GM12878 (cell line): ENCODE measurements around the gene KLHL10. TPM values are rescaled to one million over a fixed set of nuclear protein-coding genes. Genes with fewer than 3 reads are reported as not detected.
A peak's percentile ranks its signal among the peaks of the same experiment; 100 is the strongest.
"Not testable (repeated sequence)": the region's sequence is repeated elsewhere in the genome, so short reads cannot be mapped to it uniquely, and the experiment has no call there.

Source experiments
- ATAC-seq: fragments of 200-7000 bp; cut with Tn5 transposase; 3 replicates; pipeline ENCODE4 v1.9.1; 2020; ENCODE audit warnings: mild to moderate bottlenecking, moderate library complexity
- BruUV-seq: library from RNA; stranded (reverse); fragments of 400-500 nt; replicated peaks from 2 replicates; lab custom pipeline; 2021; lab: Mats Ljungman, UMichigan
- CTCF ChIA-PET: fragments of 300-600 bp; sonication (Branson Sonifier 250); formaldehyde crosslinking; extraction: SDS; loops from one replicate; lab custom pipeline; 2021; ENCODE audit warnings: inconsistent platforms; lab: Yijun Ruan, JAX
- POLR2A ChIA-PET: fragments of 350-600 bp; formaldehyde crosslinking; extraction: SDS; loops from one replicate; lab custom pipeline; 2021; ENCODE audit warnings: inconsistent platforms; lab: Charles Lee
- RAD21 ChIA-PET: fragments of 300-600 bp; sonication (Branson Sonifier 250); formaldehyde crosslinking; loops from one replicate; lab custom pipeline; 2023; ENCODE audit warnings: antibody characterized with exemption; ENCODE audit not compliant: unreplicated experiment; lab: Charles Lee
- SMC1A ChIA-PET: fragments of 300-600 bp; sonication (Branson Sonifier 250); formaldehyde crosslinking; loops from one replicate; lab custom pipeline; 2023; ENCODE audit not compliant: unreplicated experiment, uncharacterized antibody; lab: Charles Lee
- DNase-seq: peaks from one replicate; pipeline ENCODE4 v3.0.0-alpha.2; 2011; ENCODE audit warnings: low read depth, low spot score
- FAIRE-seq: peaks from 3 replicates; lab custom pipeline; 2011; peaks lifted over from hg19 to GRCh38; lab: Jason Lieb, UNC
- H2AFZ ChIP-seq: 2 replicates; pipeline ENCODE4 v1.6.0; 2011; ENCODE audit warnings: low read depth, low read length, control low read depth; ENCODE audit not compliant: control insufficient read depth
- H3K27ac ChIP-seq: 2 replicates; pipeline ENCODE4 v1.5.1; 2011; ENCODE audit warnings: control low read depth; ENCODE audit not compliant: control insufficient read depth, insufficient read depth
- H3K27me3 ChIP-seq, 2 experiments: replicated peaks in 1 of 2; 2 replicates each; pipeline versions ENCODE4 v1.6.0 to v1.6.1; 2011; ENCODE audit warnings: low read length in 1 of 2; ENCODE audit not compliant: control insufficient read depth in 2 of 2, insufficient read depth in 2 of 2
- H3K36me3 ChIP-seq, 2 experiments: 2 replicates each; pipeline ENCODE4 v1.5.1; 2011; ENCODE audit warnings: low read length in 1 of 2; ENCODE audit not compliant: control insufficient read depth in 2 of 2, insufficient read depth in 2 of 2
- H3K4me1 ChIP-seq: 2 replicates; pipeline ENCODE4 v1.6.1; 2011; ENCODE audit warnings: mild to moderate bottlenecking, low read length, moderate library complexity, mixed read lengths; ENCODE audit not compliant: control insufficient read depth, insufficient read depth
- H3K4me2 ChIP-seq: 2 replicates; pipeline ENCODE4 v1.6.0; 2011; ENCODE audit warnings: control low read depth; ENCODE audit not compliant: control insufficient read depth, insufficient read depth
- H3K4me3 ChIP-seq: fragments of 200-600 bp; sonication (generic); 2 replicates; pipeline ENCODE4 v1.5.1; 2016
- H3K79me2 ChIP-seq: 2 replicates; pipeline ENCODE4 v1.6.0; 2011; ENCODE audit warnings: low read length; ENCODE audit not compliant: control insufficient read depth, insufficient read depth
- H3K9ac ChIP-seq: 2 replicates; pipeline ENCODE4 v1.8.0; 2011; ENCODE audit warnings: low read length, control low read depth, mixed read lengths; ENCODE audit not compliant: control insufficient read depth, insufficient read depth
- H3K9me3 ChIP-seq: replicated peaks from 3 replicates; pipeline ENCODE4 v1.5.1; 2011; ENCODE audit warnings: mild to moderate bottlenecking, low read length; ENCODE audit not compliant: control insufficient read depth, insufficient read depth
- H4K20me1 ChIP-seq: 2 replicates; pipeline ENCODE4 v1.6.0; 2011; ENCODE audit not compliant: control insufficient read depth, insufficient read depth
- BCLAF1 ChIP-seq: fragments of 450-650 bp; IDR thresholded peaks from 2 replicates; pipeline ENCODE4 v1.6.1; 2017; ENCODE audit warnings: antibody characterized with exemption, mild to moderate bottlenecking, moderate library complexity
- CBX5 ChIP-seq: sonication (generic); IDR thresholded peaks from 2 replicates; pipeline ENCODE4 v1.6.1; 2016; ENCODE audit warnings: low read depth, moderate library complexity, mild to moderate bottlenecking, inconsistent platforms
- CREB1 ChIP-seq: IDR thresholded peaks from 2 replicates; pipeline ENCODE4 v1.6.1; 2012; ENCODE audit warnings: low read depth, mild to moderate bottlenecking, inconsistent platforms
- ESRRA ChIP-seq: IDR thresholded peaks from 2 replicates; pipeline ENCODE4 v1.6.1; 2012; ENCODE audit warnings: mild to moderate bottlenecking, low read length, improper control_type of control experiment
- IRF4 ChIP-seq: IDR thresholded peaks from 2 replicates; pipeline ENCODE4 v1.6.1; 2011; ENCODE audit warnings: low read depth, low read length
- KLF5 ChIP-seq: fragments of 450-650 bp; IDR thresholded peaks from 2 replicates; pipeline ENCODE4 v1.6.1; 2014; ENCODE audit warnings: mild to moderate bottlenecking; ENCODE audit not compliant: partially characterized antibody
- NBN ChIP-seq: fragments of 450-650 bp; IDR thresholded peaks from 2 replicates; pipeline ENCODE4 v1.6.1; 2016
- TCF12 ChIP-seq: IDR thresholded peaks from 2 replicates; pipeline ENCODE4 v1.6.1; 2011; ENCODE audit warnings: low read depth, mild to moderate bottlenecking, low read length
- ZNF274 ChIP-seq: IDR thresholded peaks from one replicate; pipeline ENCODE4 v1.8.0; 2011; ENCODE audit not compliant: insufficient read length, insufficient read depth
- WGBS: methylation state at CpG from one replicate; pipeline ENCODE4 v1.1.6; 2016; ENCODE audit warnings: low lambda C conversion rate; ENCODE audit not compliant: insufficient replicate concordance, insufficient coverage; ENCODE audit errors: missing lambda C conversion rate; 5-methylcytosine and 5-hydroxymethylcytosine counted together
- in situ Hi-C: fragments of 300-500 bp; cut with MboI; formaldehyde crosslinking; loops from 9 replicates; pipeline ENCODE4 v1.14.3; 2018; ENCODE audit warnings: mixed read lengths
- intact Hi-C: fragments of 100-400 bp; cut with micrococcal nuclease; formaldehyde crosslinking; loops from one replicate; pipeline ENCODE4 v1.14.2; 2022; ENCODE audit not compliant: unreplicated experiment
- polyA plus RNA-seq, 11 experiments: library from polyadenylated mRNA; depleted of rRNA in 4 of 11; unstranded in 6 of 11; stranded (reverse) in 5 of 11; fragments of >200 nt; fragmentation: Nextera tagmentation in 4 of 11; fragmentation: Illumina TruSeq in 1 of 11; extraction: Ambion mirVana in 4 of 11; extraction: Trizol in 1 of 11; gene quantifications; 1 replicate in 1 of 11; 2 replicates in 10 of 11; pipeline versions ENCODE4 v1.2.1 to v1.2.3, GENCODE V29; 2011 to 2016; ENCODE audit warnings: inconsistent platforms in 2 of 11, missing spikeins in 2 of 11, low read depth in 1 of 11
- total RNA-seq, 4 experiments: library from RNA; depleted of rRNA in 3 of 4; stranded (reverse); fragments of >200 nt in 3 of 4; fragmentation: Illumina TruSeq in 1 of 4; extraction: Trizol in 1 of 4; gene quantifications; 2 replicates each; pipeline versions ENCODE4 v1.2.1 to v1.2.3, GENCODE V29; 2013 to 2021

Gene KLHL10
- total and polyA plus RNA-seq, 10 of the 15 experiments (the other 5 are each of a cell fraction or from before 2014, with no cell fraction given) = 0.13 to 0.62 (median 0.20) TPM; not detected in 4

GRCh38 chr17:41836550-41837196 lies 952 bp upstream of the KLHL10 start:
- FAIRE-seq (no peak), DNase-seq (no peak), ATAC-seq (no peak)
- ChIA-PET POLR2A (interaction anchor here (0.7 to 1.9 kb wide), 2 partner anchors 13 to 15 kb away, joined by 4 to 5 read pairs; no protein-coding TSS in a partner anchor), SMC1A (interaction anchor here (1.4 to 2.0 kb wide), 4 partner anchors 12 to 26 kb away, joined by 3 to 9 read pairs (median 4); no protein-coding TSS in a partner anchor), CTCF (no interaction called here), RAD21 (no interaction called here)
- in situ Hi-C loops = no loop called here
- Histone ChIP-seq H3K9me3 (no peaks in the 10 kb centered on the region), H3K4me1 (peaks cover 9% of the 10 kb centered on the region; the same call in 1 of the 2 replicates), H3K9ac (0 out of 2 replicates have a peak overlapping the region, but pooled peaks have one; percentile 3), H3K36me3 (no peaks in the 10 kb centered on the region), H3K4me3 (peak overlapping the region; percentile 92; the same call in 1 of the 2 replicates), H4K20me1 (no peaks in the 10 kb centered on the region), H3K4me2 (peak overlapping the region; percentile 78), H3K27me3 (no peaks in the 10 kb centered on the region), H3K27ac (no peak overlapping the region), H3K79me2 (peaks cover 2% of the 10 kb centered on the region), H2AFZ (peak overlapping the region; percentile 73)
- WGBS = 39% methylated on average over 21 of the region's 21 CpGs
- intact Hi-C loops = no loop called here
- no peak for TF ChIP-seq CREB1
- no peak for TF ChIP-seq TCF12
- TF ChIP-seq ESRRA = no peak
- no peak for TF ChIP-seq IRF4
- no peak for TF ChIP-seq KLF5
- TF ChIP-seq ZNF274 = no peak
- TF ChIP-seq NBN = peak; percentile 26; the same call in 1 of the 2 replicates
- TF ChIP-seq BCLAF1 = no peak
- no peak for TF ChIP-seq CBX5
- no TSS peak for BruUV-seq

GRCh38 chr17:41839448-41839847 lies 1.8 kb downstream of the KLHL10 start:
- RAD21 ChIA-PET, intact Hi-C loops, POLR2A ChIA-PET, H3K4me1 ChIP-seq, BruUV-seq, H2AFZ ChIP-seq, H4K20me1 ChIP-seq, FAIRE-seq, H3K9ac ChIP-seq, H3K36me3 ChIP-seq, ATAC-seq, H3K9me3 ChIP-seq, H3K4me2 ChIP-seq, SMC1A ChIA-PET, in situ Hi-C loops, H3K79me2 ChIP-seq, H3K4me3 ChIP-seq, H3K27me3 ChIP-seq, H3K27ac ChIP-seq, DNase-seq: not testable (repeated sequence)
- 74% methylated on average over 2 of the region's 2 CpGs for WGBS
- CTCF ChIA-PET = interaction anchor here (0.7 kb wide), 1 partner anchor 687 kb away, joined by 3 read pairs; no protein-coding TSS in a partner anchor
